ENCODE measurements around the gene LOXL3. TPM values are rescaled to one million over a fixed set of nuclear protein-coding genes. Genes with fewer than 3 reads are reported as not detected.
A peak's percentile ranks its signal among the peaks of the same experiment; 100 is the strongest.

Gene LOXL3
- total RNA-seq, 1 donor from 2014 or later: 24.2 TPM

GRCh38 chr2:74530239-74531187 lies 23.2 kb downstream of the LOXL3 start:
- Mint-ChIP-seq H3K4me1 (ENCODE audit: low read depth) (peaks cover 17% of the 10 kb centered on the region), H3K36me3 (ENCODE audit: insufficient read depth) (peaks cover 14% of the 10 kb centered on the region), H3K27ac (peak overlapping the region; percentile 52), H3K27me3 (no peaks in the 10 kb centered on the region), H3K9me3 (ENCODE audit: low read depth) (no peaks in the 10 kb centered on the region), H3K4me3 (ENCODE audit: low read depth) (peak overlapping the region; percentile 98)
- no peak for DNase-seq (ENCODE audit: low spot score, unreplicated experiment)
- TF ChIP-seq CTCF (IDR thresholded peaks at IDR 0.05; ENCODE audit: unreplicated experiment): no peak

GRCh38 chr2:74529357-74530238 lies 24.1 kb downstream of the LOXL3 start, which contains the start of the genes AUP1 and HTRA2:
Gene AUP1 (minus strand): TSS chr2:74529706. CDS start chr2:74529629, 77 bp downstream.
Gene HTRA2 (plus strand): TSS chr2:74529933. CDS start chr2:74530007, 74 bp downstream.
- no peak for TF ChIP-seq CTCF (IDR thresholded peaks at IDR 0.05; ENCODE audit: unreplicated experiment)
- Mint-ChIP-seq H3K9me3 (ENCODE audit: low read depth) (no peaks in the 10 kb centered on the region), H3K27ac (peak within 1 kb of the TSS; percentile 97), H3K4me3 (ENCODE audit: low read depth) (peak within 1 kb of the TSS; percentile 98), H3K4me1 (ENCODE audit: low read depth) (peaks cover 17% of the 10 kb centered on the region), H3K36me3 (ENCODE audit: insufficient read depth) (peaks cover 14% of the 10 kb centered on the region), H3K27me3 (no peaks in the 10 kb centered on the region)
- peak; percentile 95 for DNase-seq (ENCODE audit: low spot score, unreplicated experiment)

- TF ChIP-seq CTCF (IDR thresholded peaks at IDR 0.05; ENCODE audit: unreplicated experiment): no peak
These were observed 25.0 kb downstream of the LOXL3 start for GRCh38 chr2:74528600-74529356.

GRCh38 chr2:74527741-74528140 lies 26.0 kb downstream of the LOXL3 start:
- H3K27ac Mint-ChIP-seq: no peak overlapping the region

More at GRCh38 chr2:74528600-74529356, 25.0 kb downstream of the LOXL3 start:
- Mint-ChIP-seq H3K27ac (peak overlapping the region; percentile 97), H3K4me1 (ENCODE audit: low read depth) (peaks cover 17% of the 10 kb centered on the region), H3K9me3 (ENCODE audit: low read depth) (no peaks in the 10 kb centered on the region), H3K4me3 (ENCODE audit: low read depth) (peak overlapping the region; percentile 98), H3K27me3 (no peaks in the 10 kb centered on the region), H3K36me3 (ENCODE audit: insufficient read depth) (peaks cover 14% of the 10 kb centered on the region)
- no peak for DNase-seq (ENCODE audit: low spot score, unreplicated experiment)

More at GRCh38 chr2:74527741-74528140, 26.0 kb downstream of the LOXL3 start:
- peaks cover 6% of the 10 kb centered on the region for H3K27me3 Mint-ChIP-seq
- H3K4me3 Mint-ChIP-seq (ENCODE audit: low read depth): peak overlapping the region; percentile 98
- TF ChIP-seq CTCF (IDR thresholded peaks at IDR 0.05; ENCODE audit: unreplicated experiment): no peak
- peaks cover 14% of the 10 kb centered on the region for H3K36me3 Mint-ChIP-seq (ENCODE audit: insufficient read depth)
- no peak for DNase-seq (ENCODE audit: low spot score, unreplicated experiment)
- H3K9me3 Mint-ChIP-seq (ENCODE audit: low read depth): no peaks in the 10 kb centered on the region
- peaks cover 17% of the 10 kb centered on the region for H3K4me1 Mint-ChIP-seq (ENCODE audit: low read depth)
